SK-N-SH (cell line): ENCODE results near the gene MYPN. TPM values are rescaled to one million over a fixed set of nuclear protein-coding genes. Genes with fewer than 3 reads are reported as not detected.

ENCODE experiments used
- CTCF ChIA-PET: fragments of 300-600, 350-600 bp; formaldehyde crosslinking; extraction: SDS; loops from one replicate; lab custom pipeline; 2021; lab: Yijun Ruan, JAX
- POLR2A ChIA-PET: fragments of 350-600 bp; sonication (Branson Sonifier 250); formaldehyde crosslinking; extraction: SDS; loops from one replicate; lab custom pipeline; 2020; ENCODE audit warnings: antibody characterized with exemption, inconsistent platforms; lab: Yijun Ruan, JAX
- DNase-seq: peaks from one replicate; pipeline ENCODE4 v3.0.0; 2012
- H2AFZ ChIP-seq: fragments of 200-600 bp; sonication (generic); 2 replicates; pipeline ENCODE4 v1.8.1; 2016; ENCODE audit warnings: antibody characterized with exemption, mild to moderate bottlenecking, low read depth
- H3F3A ChIP-seq: fragments of 200-600 bp; sonication (generic); replicated peaks from 2 replicates; pipeline ENCODE3; 2016; ENCODE audit warnings: antibody characterized with exemption, mild to moderate bottlenecking; ENCODE audit not compliant: insufficient read depth
- H3K27ac ChIP-seq, 2 experiments: fragments of 200-500 bp in 1 of 2; fragments of 200-600 bp in 1 of 2; sonication (Bioruptor generic) in 1 of 2; sonication (generic), shearing (Covaris generic) in 1 of 2; 2 replicates each; pipeline versions ENCODE4 v1.5.1 to v1.6.1; 2014 to 2016; ENCODE audit warnings: low read depth in 2 of 2, inconsistent platforms in 1 of 2, low read length in 1 of 2, mild to moderate bottlenecking in 1 of 2, mixed read lengths in 1 of 2
- H3K27me3 ChIP-seq: fragments of 200-600 bp; sonication (generic), shearing (Covaris generic); 2 replicates; pipeline ENCODE4 v1.6.1; 2016; ENCODE audit warnings: mixed run types; ENCODE audit not compliant: insufficient read depth
- H3K36me3 ChIP-seq, 2 experiments: fragments of 200-500 bp in 1 of 2; fragments of 200-600 bp in 1 of 2; sonication (Bioruptor generic) in 1 of 2; sonication (generic) in 1 of 2; replicated peaks in 1 of 2; 2 replicates each; pipeline versions ENCODE3 to v1.5.1; 2014 to 2016; ENCODE audit warnings: low read length in 1 of 2, mild to moderate bottlenecking in 1 of 2; ENCODE audit not compliant: insufficient read depth in 2 of 2, control insufficient read depth in 1 of 2
- H3K4me1 ChIP-seq, 2 experiments: fragments of 200-500 bp in 1 of 2; fragments of 200-600 bp in 1 of 2; sonication (Bioruptor generic) in 1 of 2; sonication (generic), shearing (Covaris generic) in 1 of 2; 2 replicates each; pipeline versions ENCODE4 v1.5.1 to v1.6.1; 2014 to 2016; ENCODE audit warnings: low read depth in 1 of 2, low read length in 1 of 2, mixed run types in 1 of 2; ENCODE audit not compliant: insufficient read depth in 2 of 2, control insufficient read depth in 1 of 2
- H3K4me2 ChIP-seq: fragments of 200-600 bp; sonication (generic), shearing (Covaris generic); 2 replicates; pipeline ENCODE4 v1.6.1; 2017; ENCODE audit warnings: mixed run types
- H3K4me3 ChIP-seq, 2 experiments: fragments of 200-500 bp in 1 of 2; fragments of 200-600 bp in 1 of 2; sonication (Bioruptor generic) in 1 of 2; sonication (generic), shearing (Covaris generic) in 1 of 2; 2 replicates each; pipeline versions ENCODE4 v1.5.1 to v1.8.1; 2014 to 2016; ENCODE audit warnings: low read depth in 2 of 2, inconsistent platforms in 1 of 2, low read length in 1 of 2, mild to moderate bottlenecking in 1 of 2, mixed read lengths in 1 of 2, moderate library complexity in 1 of 2
- H3K79me2 ChIP-seq: fragments of 200-600 bp; sonication (generic); 2 replicates; pipeline ENCODE4 v1.8.1; 2017; ENCODE audit warnings: mild to moderate bottlenecking; ENCODE audit not compliant: insufficient read depth
- H3K9ac ChIP-seq: fragments of 200-600 bp; sonication (generic); 2 replicates; pipeline ENCODE4 v1.6.1; 2017; ENCODE audit warnings: mixed run types
- H3K9me2 ChIP-seq: fragments of 200-600 bp; sonication (generic); 2 replicates; pipeline ENCODE4 v1.6.1; 2017; ENCODE audit warnings: mixed run types
- H3K9me3 ChIP-seq: fragments of 200-600 bp; sonication (generic); 2 replicates; pipeline ENCODE4 v1.6.1; 2017; ENCODE audit warnings: mixed run types, mild to moderate bottlenecking, moderate library complexity
- H4K20me1 ChIP-seq: fragments of 200-600 bp; sonication (generic); 2 replicates; pipeline ENCODE4 v1.6.1; 2017; ENCODE audit warnings: mild to moderate bottlenecking, mixed run types; ENCODE audit not compliant: insufficient read depth
- FOSL2 ChIP-seq: IDR thresholded peaks from 2 replicates; pipeline ENCODE4 v1.4.0; 2012; ENCODE audit warnings: low read depth, mild to moderate bottlenecking, moderate library complexity, borderline replicate concordance
- FOXM1 ChIP-seq: IDR thresholded peaks from 2 replicates; pipeline ENCODE4 v1.4.0; 2012; ENCODE audit warnings: low read depth, mild to moderate bottlenecking
- JUND ChIP-seq: IDR thresholded peaks from 2 replicates; pipeline ENCODE4 v1.4.0; 2012
- MXI1 ChIP-seq: IDR thresholded peaks from 2 replicates; pipeline ENCODE4 v1.6.1; 2012; ENCODE audit warnings: mild to moderate bottlenecking, low read depth, low read length, improper control_type of control experiment
- NRF1 ChIP-seq: IDR thresholded peaks from 2 replicates; pipeline ENCODE4 v1.6.1; 2012; ENCODE audit warnings: low read depth, mild to moderate bottlenecking, low read length
- POLR2AphosphoS5 ChIP-seq: IDR thresholded peaks from 2 replicates; pipeline ENCODE4 v1.6.1; 2012; ENCODE audit warnings: low read depth, low read length
- RCOR1 ChIP-seq: fragments of 150-350 bp; IDR thresholded peaks from 2 replicates; pipeline ENCODE4 v1.6.1; 2017; ENCODE audit warnings: antibody characterized with exemption, low read length
- RFX5 ChIP-seq: IDR thresholded peaks from 2 replicates; pipeline ENCODE4 v1.6.1; 2012; ENCODE audit warnings: mild to moderate bottlenecking, improper control_type of control experiment, low read length
- RXRA ChIP-seq: IDR thresholded peaks from 2 replicates; pipeline ENCODE4 v1.4.0; 2012; ENCODE audit warnings: low read depth, mild to moderate bottlenecking, borderline replicate concordance
- SIN3A ChIP-seq: IDR thresholded peaks from 2 replicates; pipeline ENCODE4 v1.6.1; 2012; ENCODE audit warnings: low read depth, mild to moderate bottlenecking, low read length, moderate library complexity, borderline replicate concordance
- SMC3 ChIP-seq: IDR thresholded peaks from 2 replicates; pipeline ENCODE4 v1.6.1; 2012; ENCODE audit warnings: low read depth, low read length, improper control_type of control experiment
- WGBS: methylation state at CpG from one replicate; pipeline ENCODE4 v1.1.6; 2017; ENCODE audit warnings: low lambda C conversion rate; 5-methylcytosine and 5-hydroxymethylcytosine counted together
- polyA plus RNA-seq, 3 experiments: library from polyadenylated mRNA; depleted of rRNA; stranded (reverse); fragments of >200 nt; gene quantifications; 2 replicates each; pipeline ENCODE4 v1.2.3, GENCODE V29; 2012
- TF ChIP-seq, protein P1 (sequence below): IDR thresholded peaks from 2 replicates; pipeline ENCODE4 v1.4.0; 2012; ENCODE audit warnings: low read depth, borderline replicate concordance
- TF ChIP-seq, protein P2 (sequence below): fragments of 150-350 bp; IDR thresholded peaks from 2 replicates; pipeline ENCODE4 v1.6.1; 2016; ENCODE audit warnings: mild to moderate bottlenecking, low read depth, low read length
- TF ChIP-seq, protein P3 (sequence below): IDR thresholded peaks from 2 replicates; pipeline ENCODE4; 2012
- TF ChIP-seq, protein P4 (sequence below): IDR thresholded peaks from 2 replicates; pipeline ENCODE4 v1.4.0; 2012; ENCODE audit warnings: low read depth

The MYPN gene
- polyA plus RNA-seq, 1 of the 3 experiments (the other 2 are of a cell fraction) = 0.43 TPM

DNA sequence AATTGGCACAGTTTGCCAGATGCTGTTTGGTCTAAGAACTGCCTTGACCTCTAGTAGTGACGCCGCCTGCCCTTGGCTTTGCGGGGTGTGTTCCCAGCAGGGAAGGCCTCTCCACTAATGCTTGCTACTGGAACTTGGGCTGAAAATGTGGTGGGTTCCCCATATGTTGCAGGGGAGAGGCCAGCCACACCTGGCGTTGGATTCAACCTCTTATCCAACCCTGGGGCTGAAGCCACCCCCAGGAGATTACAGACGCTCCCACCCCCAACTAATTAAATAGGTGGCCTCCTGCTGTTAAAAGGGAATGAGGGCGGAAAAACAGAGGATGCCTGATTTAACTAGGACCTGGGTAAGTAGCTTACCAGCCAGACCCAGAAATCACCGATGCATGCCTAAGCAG lies 141.9 kb downstream of the MYPN start (continued):
- TF ChIP-seq NRF1 (no peak), MXI1 (no peak), RFX5 (no peak)
- TF ChIP-seq, protein P1, sequence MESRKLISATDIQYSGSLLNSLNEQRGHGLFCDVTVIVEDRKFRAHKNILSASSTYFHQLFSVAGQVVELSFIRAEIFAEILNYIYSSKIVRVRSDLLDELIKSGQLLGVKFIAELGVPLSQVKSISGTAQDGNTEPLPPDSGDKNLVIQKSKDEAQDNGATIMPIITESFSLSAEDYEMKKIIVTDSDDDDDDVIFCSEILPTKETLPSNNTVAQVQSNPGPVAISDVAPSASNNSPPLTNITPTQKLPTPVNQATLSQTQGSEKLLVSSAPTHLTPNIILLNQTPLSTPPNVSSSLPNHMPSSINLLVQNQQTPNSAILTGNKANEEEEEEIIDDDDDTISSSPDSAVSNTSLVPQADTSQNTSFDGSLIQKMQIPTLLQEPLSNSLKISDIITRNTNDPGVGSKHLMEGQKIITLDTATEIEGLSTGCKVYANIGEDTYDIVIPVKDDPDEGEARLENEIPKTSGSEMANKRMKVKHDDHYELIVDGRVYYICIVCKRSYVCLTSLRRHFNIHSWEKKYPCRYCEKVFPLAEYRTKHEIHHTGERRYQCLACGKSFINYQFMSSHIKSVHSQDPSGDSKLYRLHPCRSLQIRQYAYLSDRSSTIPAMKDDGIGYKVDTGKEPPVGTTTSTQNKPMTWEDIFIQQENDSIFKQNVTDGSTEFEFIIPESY = no peak

DNA sequence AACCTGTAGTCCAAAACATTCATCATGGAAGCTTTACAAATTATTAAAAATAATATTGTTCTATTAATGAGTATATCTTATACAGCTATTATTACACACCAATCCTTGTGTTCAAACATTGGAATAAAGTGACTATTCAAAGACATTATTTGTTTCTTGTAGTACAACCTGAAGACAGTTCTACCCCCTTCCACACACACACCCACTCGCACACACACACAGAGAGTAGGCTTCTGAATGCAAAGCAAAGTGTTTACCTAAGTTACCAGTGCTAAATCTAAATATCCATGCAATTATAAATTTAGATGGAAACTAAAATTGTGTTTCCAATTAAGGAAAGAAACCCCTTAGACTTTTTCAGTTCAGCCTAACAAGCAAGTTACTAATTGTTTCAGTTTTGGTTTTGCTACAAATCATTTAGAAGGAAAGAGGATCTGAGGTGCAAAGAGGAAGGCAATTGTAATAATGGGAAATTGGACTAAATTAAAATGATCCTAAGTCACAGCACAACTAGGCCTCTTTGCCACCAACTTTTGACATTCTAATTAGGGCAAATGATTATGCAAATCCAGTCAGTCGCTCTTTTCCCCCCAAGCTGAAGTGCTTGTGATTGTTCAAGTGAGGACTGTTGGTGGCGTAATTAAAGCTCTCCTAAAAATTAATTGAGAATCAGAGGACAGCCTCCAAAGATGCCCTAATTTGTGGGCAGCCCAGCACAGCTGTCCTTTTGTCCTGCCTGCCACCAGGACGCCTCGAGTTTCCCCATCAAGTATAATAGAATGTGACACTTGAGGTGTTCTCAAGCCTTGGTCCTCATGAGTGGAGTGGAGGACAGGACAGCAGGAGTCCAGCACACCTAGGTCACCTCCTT lies 142.6 kb downstream of the MYPN start:
- no peaks in the 10 kb centered on the region for H3K36me3 ChIP-seq
- ChIA-PET CTCF (interaction anchor here (0.6 to 1.5 kb wide), 3 partner anchors 17 to 50 kb away, joined by 3 to 6 read pairs (median 3); no protein-coding TSS in a partner anchor), POLR2A (no interaction called here)
- no peaks in the 10 kb centered on the region for H3K9me2 ChIP-seq
- no peak for DNase-seq
- H3K79me2 ChIP-seq = no peaks in the 10 kb centered on the region
- TF ChIP-seq RXRA (no peak), POLR2AphosphoS5 (no peak), NRF1 (no peak), RCOR1 (no peak), FOXM1 (no peak), SIN3A (no peak), SMC3 (no peak), JUND (no peak), FOSL2 (no peak)
- TF ChIP-seq, protein P2, sequence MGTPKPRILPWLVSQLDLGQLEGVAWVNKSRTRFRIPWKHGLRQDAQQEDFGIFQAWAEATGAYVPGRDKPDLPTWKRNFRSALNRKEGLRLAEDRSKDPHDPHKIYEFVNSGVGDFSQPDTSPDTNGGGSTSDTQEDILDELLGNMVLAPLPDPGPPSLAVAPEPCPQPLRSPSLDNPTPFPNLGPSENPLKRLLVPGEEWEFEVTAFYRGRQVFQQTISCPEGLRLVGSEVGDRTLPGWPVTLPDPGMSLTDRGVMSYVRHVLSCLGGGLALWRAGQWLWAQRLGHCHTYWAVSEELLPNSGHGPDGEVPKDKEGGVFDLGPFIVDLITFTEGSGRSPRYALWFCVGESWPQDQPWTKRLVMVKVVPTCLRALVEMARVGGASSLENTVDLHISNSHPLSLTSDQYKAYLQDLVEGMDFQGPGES = no peak
- TF ChIP-seq, protein P3, sequence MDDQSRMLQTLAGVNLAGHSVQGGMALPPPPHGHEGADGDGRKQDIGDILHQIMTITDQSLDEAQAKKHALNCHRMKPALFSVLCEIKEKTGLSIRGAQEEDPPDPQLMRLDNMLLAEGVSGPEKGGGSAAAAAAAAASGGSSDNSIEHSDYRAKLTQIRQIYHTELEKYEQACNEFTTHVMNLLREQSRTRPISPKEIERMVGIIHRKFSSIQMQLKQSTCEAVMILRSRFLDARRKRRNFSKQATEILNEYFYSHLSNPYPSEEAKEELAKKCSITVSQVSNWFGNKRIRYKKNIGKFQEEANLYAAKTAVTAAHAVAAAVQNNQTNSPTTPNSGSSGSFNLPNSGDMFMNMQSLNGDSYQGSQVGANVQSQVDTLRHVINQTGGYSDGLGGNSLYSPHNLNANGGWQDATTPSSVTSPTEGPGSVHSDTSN = no peak
- TF ChIP-seq, protein P4, sequence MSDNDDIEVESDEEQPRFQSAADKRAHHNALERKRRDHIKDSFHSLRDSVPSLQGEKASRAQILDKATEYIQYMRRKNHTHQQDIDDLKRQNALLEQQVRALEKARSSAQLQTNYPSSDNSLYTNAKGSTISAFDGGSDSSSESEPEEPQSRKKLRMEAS = no peak
- no peak overlapping the region for H3K9ac ChIP-seq
- no peak overlapping the region for H2AFZ ChIP-seq
- no peaks in the 10 kb centered on the region for H3K9me3 ChIP-seq
- no peaks in the 10 kb centered on the region for H3K4me1 ChIP-seq
- H3K27me3 ChIP-seq = peaks cover 6% of the 10 kb centered on the region; the same call in 1 of the 2 replicates
- no peak overlapping the region for H3K4me2 ChIP-seq
- 68% methylated on average over 5 of the region's 5 CpGs for WGBS
- H4K20me1 ChIP-seq = no peaks in the 10 kb centered on the region
- H3K27ac ChIP-seq = no peak overlapping the region
- no peak overlapping the region for H3K4me3 ChIP-seq
- no peaks in the 10 kb centered on the region for H3F3A ChIP-seq
